ENCODE measurements around the gene SULT1E1.
A peak's percentile ranks its signal among the peaks of the same experiment; 100 is the strongest.

SULT1E1 gene

DNA sequence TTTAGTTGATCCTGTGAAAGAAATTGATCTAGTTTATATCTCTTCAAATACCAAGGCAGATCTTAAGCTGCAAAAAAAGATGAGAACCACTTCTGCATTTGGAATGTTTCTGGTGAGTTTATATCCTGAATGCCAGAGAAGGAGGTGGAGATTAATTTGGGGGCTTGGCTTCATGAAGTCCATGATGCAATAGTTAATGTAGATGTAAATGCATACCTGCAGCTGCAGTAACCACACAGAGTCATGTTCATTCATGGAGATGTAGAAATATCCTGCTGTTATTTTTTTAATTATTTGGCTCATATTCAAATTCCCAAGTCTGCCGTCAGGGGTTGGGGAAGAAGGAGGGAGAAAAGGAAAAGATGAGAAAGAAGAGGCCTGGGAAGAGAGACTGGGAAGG is at the start of gene SULT1E1:
TSS of gene SULT1E1 (minus strand) at position 94 of the 400 bp plus-strand sequence. CDS start 2,501 bp downstream, outside the sequence.
- DNase-seq: no peak

DNA sequence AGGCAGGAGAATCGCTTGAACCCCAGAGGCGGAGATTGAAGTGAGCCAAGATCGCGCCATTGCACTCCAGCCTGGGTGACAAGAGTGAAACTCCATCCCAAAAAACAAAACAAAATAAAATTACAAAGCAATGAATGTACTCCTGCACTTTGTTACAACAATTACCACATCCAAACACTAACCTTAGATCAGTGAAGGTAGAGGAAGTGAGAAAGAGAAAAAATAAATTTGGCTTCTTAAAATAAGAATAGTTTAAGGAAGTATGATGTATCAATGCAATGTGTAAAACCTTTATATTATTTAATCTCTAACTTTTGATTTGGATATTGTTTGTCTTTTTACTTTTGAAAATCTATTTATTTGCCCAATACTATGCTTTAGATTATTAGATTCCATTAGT is 49.2 kb upstream of the SULT1E1 start:
- DNase-seq: no peak

DNA sequence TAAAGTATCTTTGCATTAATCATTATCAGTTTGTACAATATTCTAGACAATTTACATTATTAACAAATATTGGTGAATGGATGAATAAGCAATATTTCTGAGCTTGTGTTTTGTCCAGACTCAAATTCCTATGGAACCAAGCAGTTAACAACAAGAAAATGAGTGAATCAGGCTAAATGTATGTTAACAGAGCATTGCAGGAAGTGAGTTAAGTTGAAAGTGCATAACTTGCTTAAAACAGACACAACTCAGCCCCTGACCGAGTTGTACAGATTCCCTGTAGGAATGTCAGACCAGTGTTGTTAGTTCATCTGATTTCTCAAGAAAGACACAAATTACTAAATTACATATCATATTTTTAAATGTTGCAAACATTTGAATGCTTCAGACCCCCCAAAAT is 47.2 kb upstream of the SULT1E1 start:
- no peak for DNase-seq

- no peak for DNase-seq
Observed at GRCh38 chr4:69896530-69897116, 36.7 kb upstream of the SULT1E1 start.

DNA sequence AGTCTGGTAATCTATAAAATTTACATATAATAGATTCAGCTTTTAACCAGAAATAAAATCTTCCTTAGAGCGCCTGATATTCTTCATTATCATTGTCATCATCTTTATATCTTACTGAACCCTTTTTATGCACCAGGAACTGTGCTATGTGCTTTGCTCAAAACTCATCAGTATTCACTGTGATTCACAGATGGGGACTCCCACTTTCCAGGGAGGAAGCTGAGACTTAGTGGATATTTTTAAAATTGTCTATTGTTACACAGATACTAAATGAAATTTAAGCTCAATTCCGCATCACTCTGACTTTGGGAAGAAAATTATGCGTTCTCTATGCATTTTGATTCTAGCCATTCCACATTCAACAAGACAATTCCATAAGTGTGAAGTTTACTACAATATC is 34.8 kb upstream of the SULT1E1 start:
- DNase-seq: no peak

GRCh38 chr4:69894186-69894585 is 34.2 kb upstream of the SULT1E1 start:
- no peak for DNase-seq

DNA sequence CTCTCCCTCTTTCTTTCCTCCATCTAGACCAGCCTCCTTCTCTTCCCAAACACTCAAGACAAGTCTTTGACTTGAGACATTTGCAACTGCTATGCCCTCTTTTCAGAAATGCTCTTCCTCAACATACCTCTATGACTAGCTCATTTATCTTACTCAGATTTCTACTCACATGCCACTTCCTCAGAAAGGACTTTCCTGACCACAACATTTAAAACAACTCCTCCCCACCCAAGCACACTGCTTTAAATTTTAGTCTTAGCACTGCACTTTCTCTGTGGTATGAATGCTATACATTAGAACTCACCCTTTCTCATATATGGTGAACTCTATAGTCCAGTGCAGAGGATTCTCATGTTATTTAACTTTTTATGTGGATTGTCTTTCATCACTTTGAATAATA is 28.4 kb upstream of the SULT1E1 start:
- no peak for DNase-seq

- no peak for DNase-seq
Observed at GRCh38 chr4:69882150-69882549, 22.2 kb upstream of the SULT1E1 start.

- peak; percentile 2 for DNase-seq
Observed at GRCh38 chr4:69881173-69881773, 21.3 kb upstream of the SULT1E1 start.

DNA sequence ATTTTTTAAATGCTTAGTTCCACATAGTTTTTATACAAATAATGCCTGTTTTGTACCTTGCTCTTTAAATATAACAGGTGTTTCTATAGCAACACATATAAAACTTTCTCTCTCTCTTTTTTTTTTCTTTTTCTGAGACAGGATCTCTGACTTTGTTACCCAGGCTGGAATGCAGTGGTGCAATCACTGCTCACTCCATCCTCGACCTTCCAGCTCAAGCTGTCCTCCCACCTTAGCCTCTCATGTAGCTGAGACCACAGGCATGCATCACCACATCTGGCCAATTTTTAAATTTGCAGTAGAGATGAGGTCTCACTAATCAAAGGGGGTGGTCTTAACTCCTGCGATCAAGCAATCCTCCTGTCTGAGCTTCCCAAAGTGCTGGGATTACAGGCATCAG is 18.3 kb upstream of the SULT1E1 start:
- DNase-seq: no peak

DNA sequence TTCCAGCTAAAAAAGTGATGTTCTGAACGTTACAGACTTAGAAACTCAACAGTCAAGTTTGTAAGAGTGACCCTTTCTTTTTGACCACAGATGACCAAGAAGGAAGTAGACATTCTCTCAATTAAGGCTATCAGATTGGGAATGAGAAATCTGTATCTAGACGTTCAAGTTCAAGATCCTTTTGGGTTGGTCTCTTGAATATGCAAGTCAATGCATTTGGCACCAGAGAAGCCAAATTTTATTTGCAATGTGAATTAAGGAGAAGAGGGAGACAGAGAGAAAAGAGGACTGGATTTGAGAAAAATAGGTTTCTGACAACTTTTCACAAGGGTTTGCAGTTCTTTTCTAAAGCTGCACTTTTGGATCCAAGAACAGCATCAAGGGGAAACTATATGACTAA is 17.5 kb upstream of the SULT1E1 start:
- no peak for DNase-seq

DNA sequence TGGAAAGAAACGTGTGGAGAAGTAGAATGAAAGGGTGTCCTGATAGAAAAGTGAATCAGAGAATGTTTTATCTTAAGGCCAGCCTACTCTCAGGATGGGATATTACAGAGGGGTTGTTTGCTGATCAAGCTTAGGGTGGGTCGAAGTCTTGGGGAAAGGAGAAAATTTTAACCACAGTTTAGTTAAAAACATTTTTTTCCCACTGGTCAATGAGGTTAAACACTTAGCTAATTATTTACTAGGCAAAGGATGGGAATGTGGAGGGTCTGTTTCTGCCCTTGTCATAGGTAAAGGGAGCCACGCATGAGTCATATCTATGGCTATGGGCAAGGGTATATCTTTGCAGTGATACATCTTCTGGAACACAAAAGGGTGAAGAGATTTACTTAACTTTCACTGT is 16.1 kb upstream of the SULT1E1 start:
- DNase-seq: no peak

DNA sequence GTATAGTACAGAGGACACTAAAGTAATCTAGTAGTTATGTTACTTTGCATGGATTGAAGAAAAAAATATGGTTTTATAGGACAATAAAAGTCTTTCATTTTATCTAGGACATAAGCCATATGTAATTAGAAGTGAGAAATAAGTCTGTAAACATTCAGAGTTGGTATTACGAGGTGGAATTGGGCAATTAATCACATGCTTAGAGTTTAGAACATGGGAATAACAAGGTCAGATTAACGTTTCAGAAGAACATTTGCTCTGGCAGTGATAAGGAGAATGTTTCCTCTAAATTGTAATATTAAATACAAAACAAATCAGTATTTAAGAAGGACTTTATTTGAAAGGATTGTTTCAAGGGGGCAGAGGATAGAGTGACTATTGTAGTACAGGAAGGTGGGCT is 15.6 kb upstream of the SULT1E1 start:
- no peak for DNase-seq

GRCh38 chr4:69874507-69874906 is 14.6 kb upstream of the SULT1E1 start:
- DNase-seq: no peak

GRCh38 chr4:69861756-69862155 is 1.8 kb upstream of the SULT1E1 start:
- no peak for DNase-seq

- no peak for DNase-seq
Observed at GRCh38 chr4:69860521-69861298, 765 bp upstream of the SULT1E1 start.

GRCh38 chr4:69859140-69859685 is 732 bp downstream of the SULT1E1 start:
- no peak for DNase-seq

GRCh38 chr4:69858690-69859089 is 1.3 kb downstream of the SULT1E1 start:
- peak; percentile 41 for DNase-seq

GRCh38 chr4:69855822-69856221 is 4.1 kb downstream of the SULT1E1 start:
- no peak for DNase-seq

DNA sequence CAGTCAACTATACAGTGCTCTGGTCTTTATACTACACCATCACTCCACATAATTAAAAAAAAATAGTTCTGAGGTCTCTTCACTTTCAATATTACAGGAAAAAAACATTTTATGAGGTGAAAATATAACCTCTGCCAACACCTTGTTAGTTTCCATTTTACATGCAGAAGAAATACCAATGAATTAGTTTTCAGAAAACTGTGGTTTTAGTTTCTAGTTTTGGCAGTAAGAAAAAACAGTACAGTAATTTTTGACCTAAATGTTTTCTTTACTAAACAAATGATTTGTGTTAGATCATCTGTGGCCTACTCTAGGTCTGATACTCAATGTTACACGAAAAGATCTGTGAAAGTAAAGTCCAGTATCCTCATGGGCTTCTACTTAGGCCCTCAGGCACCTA is 10.0 kb downstream of the SULT1E1 start:
- no peak for DNase-seq

DNA sequence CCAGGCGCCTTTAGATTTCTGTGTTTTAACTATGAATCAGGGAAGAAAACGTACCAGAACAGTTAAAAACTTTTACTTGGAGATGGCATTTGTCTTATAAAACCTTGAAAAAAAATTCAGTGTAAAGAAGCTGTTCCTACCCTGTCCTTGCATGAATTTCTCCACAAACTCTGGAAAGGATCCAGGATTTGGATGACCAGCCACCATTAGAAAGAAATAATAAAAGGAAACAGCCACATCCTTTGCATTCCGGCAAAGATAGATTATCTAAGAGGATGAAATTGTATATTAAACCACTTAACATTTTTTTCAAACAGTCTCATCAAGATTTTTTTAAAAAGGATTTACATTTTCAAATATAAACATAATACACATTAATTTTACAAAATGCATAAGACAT is 10.6 kb downstream of the SULT1E1 start:
- no peak for DNase-seq

GRCh38 chr4:69848028-69848427 is 11.9 kb downstream of the SULT1E1 start:
- no peak for DNase-seq

- no peak for DNase-seq
Observed at GRCh38 chr4:69843932-69844331, 16.0 kb downstream of the SULT1E1 start.

DNA sequence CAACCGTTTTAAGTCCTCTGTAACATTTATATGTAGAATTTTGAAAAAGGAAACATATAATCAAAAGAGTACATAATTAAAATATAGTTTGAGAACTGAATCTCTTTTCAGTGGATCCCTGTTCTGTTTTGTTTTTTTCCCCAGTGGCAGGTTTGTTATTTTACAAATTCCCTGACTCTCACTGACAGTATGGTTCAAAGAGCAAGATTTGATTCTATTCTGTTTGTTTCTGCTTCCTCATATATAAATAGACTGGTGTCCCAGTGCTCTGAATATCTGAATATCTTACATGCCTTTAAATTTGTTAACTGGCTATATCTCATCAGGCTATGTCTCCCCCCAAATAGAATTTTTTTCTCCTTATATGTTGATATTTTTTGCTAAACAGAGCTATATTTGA is 16.6 kb downstream of the SULT1E1 start:
- DNase-seq: no peak

All from NCI-H774 (cell line).